ENCODE measurements around the gene PLAC9. TPM values are rescaled to one million over a fixed set of nuclear protein-coding genes. Genes with fewer than 3 reads are reported as not detected.

PLAC9 gene
- total and polyA plus RNA-seq, 2 donors (not counting 3 experiments of a cell fraction or from before 2014, with no cell fraction given): 1.7 to 2.0 TPM

GRCh38 chr10:80104066-80104926 lies 28.2 kb upstream of the PLAC9 start:
- Histone ChIP-seq H3K27me3 (ENCODE audit: control insufficient read depth in 2 of 2, insufficient read depth in 2 of 2, low read length in 2 of 2) (peaks cover 2 to 4% of the 10 kb centered on the region in 2 experiments), H3K4me1 (ENCODE audit: control insufficient read depth, extremely low read depth, insufficient read depth, low read length) (no peaks in the 10 kb centered on the region), H3K4me3 (replicated peaks in 1 of 3; ENCODE audit: insufficient read depth in 1 of 3, low read depth in 1 of 3, low read length in 3 of 3) (no peak overlapping the region), H3K9me1 (replicated peaks; ENCODE audit: control insufficient read depth, extremely low read depth, insufficient read depth, low read length) (no peaks in the 10 kb centered on the region), H4K20me1 (replicated peaks; ENCODE audit: control insufficient read depth, extremely low read depth, insufficient read depth, low read length) (no peaks in the 10 kb centered on the region), H3K79me2 (ENCODE audit: control insufficient read depth, insufficient read depth, low read length) (no peaks in the 10 kb centered on the region), H3K9me3 (replicated peaks; ENCODE audit: control insufficient read depth, insufficient read depth, low read length) (no peaks in the 10 kb centered on the region), H3K36me3 (ENCODE audit: control insufficient read depth in 2 of 2, extremely low read depth in 1 of 2, insufficient read depth in 2 of 2, low read length in 2 of 2) (no peaks in the 10 kb centered on the region), H3K27ac (ENCODE audit: insufficient read depth, low read depth, low read length) (no peak overlapping the region), H3K9ac (replicated peaks; ENCODE audit: extremely low read depth, insufficient read depth, low read length) (no peak overlapping the region), H2AFZ (ENCODE audit: low read depth, low read length) (no peak overlapping the region), H3K4me2 (ENCODE audit: insufficient read depth, low read length) (no peak overlapping the region)
- intact Hi-C loops (cut with micrococcal nuclease): no loop called here
- FAIRE-seq (no peak), DNase-seq (ENCODE audit: low read depth, low spot score) (peak; percentile 23)
- BruUV-seq (replicated peaks): no TSS peak
- TF ChIP-seq MAX (IDR thresholded peaks at IDR 0.05; ENCODE audit: insufficient read depth, insufficient read length): no peak
- TF ChIP-seq EZH2 (IDR thresholded peaks at IDR 0.05; ENCODE audit: borderline replicate concordance, low read depth, low read length, severe bottlenecking): no peak
- no peak for TF ChIP-seq CTCF (IDR thresholded peaks at IDR 0.05; ENCODE audit: extremely low read depth in 1 of 2, insufficient read depth in 1 of 2, low read depth in 1 of 2, low read length in 2 of 2)
- TF ChIP-seq POLR2AphosphoS5 (IDR thresholded peaks at IDR 0.05; ENCODE audit: insufficient read depth, low read depth, low read length): no peak
- no peak for TF ChIP-seq GATA2 (IDR thresholded peaks at IDR 0.05; ENCODE audit: insufficient read depth, insufficient read length, low read depth, low read length)
- no peak for TF ChIP-seq MYC (IDR thresholded peaks at IDR 0.05; ENCODE audit: low read depth, low read length)
- TF ChIP-seq POLR2A (IDR thresholded peaks at IDR 0.05; ENCODE audit: low read depth, low read length): no peak
- TF ChIP-seq FOS (IDR thresholded peaks at IDR 0.05; ENCODE audit: borderline replicate concordance, insufficient read depth, low read length): no peak
- no peak for TF ChIP-seq JUN (IDR thresholded peaks at IDR 0.05; ENCODE audit: borderline replicate concordance, insufficient read depth, insufficient read length, low read depth)
- CTCF ChIA-PET: interaction anchor here (0.7 to 1.3 kb wide), 4 partner anchors 13 to 45 kb away, joined by 3 to 5 read pairs (median 4); no protein-coding TSS in a partner anchor
- POLR2A ChIA-PET: no interaction called here
- dilution Hi-C loops (cut with MboI; ENCODE audit: extremely low pct_ligation_motif_present, low sequenced_read_pairs): no loop called here
